Activated CD8-positive, alpha-beta T cell treated with anti-CD3 and anti-CD28 coated beads, Interleukin-2, amount 10 ng/mL, durations not matched to agents 7 days and 5 days (primary cell): ENCODE results near the gene CEP57L1. TPM values are rescaled to one million over a fixed set of nuclear protein-coding genes. Genes with fewer than 3 reads are reported as not detected.

Source experiments
- ATAC-seq: fragments of 150-1000 bp; cut with Tn5 transposase; one replicate; pipeline ENCODE4 v1.10.0; 2021; ENCODE audit warnings: moderate library complexity
- CTCF ChIA-PET: fragments of 350-600 bp; sonication (Branson Sonifier 250); formaldehyde crosslinking; loops from one replicate; lab custom pipeline; 2021; ENCODE audit warnings: antibody characterized with exemption; lab: Charles Lee
- POLR2A ChIA-PET: fragments of 350-600 bp; sonication (Branson Sonifier 250); formaldehyde crosslinking; loops from one replicate; lab custom pipeline; 2021; ENCODE audit warnings: antibody characterized with exemption; lab: Charles Lee
- DNase-seq: peaks from one replicate; pipeline ENCODE4 v3.0.0-alpha.2; 2020
- H3K27ac Mint-ChIP-seq: one replicate; pipeline ENCODE4 v1.8.0; 2021; ENCODE audit warnings: mild to moderate bottlenecking, mixed read lengths
- H3K27me3 Mint-ChIP-seq: one replicate; pipeline ENCODE4 v1.8.0; 2021; ENCODE audit warnings: low read depth, mixed read lengths
- H3K36me3 Mint-ChIP-seq: one replicate; pipeline ENCODE4 v1.8.0; 2021; ENCODE audit warnings: low read depth, mixed read lengths
- H3K4me1 Mint-ChIP-seq: one replicate; pipeline ENCODE4 v1.8.0; 2021; ENCODE audit warnings: low read depth, mixed read lengths
- H3K4me3 Mint-ChIP-seq: one replicate; pipeline ENCODE4 v1.8.0; 2021; ENCODE audit warnings: mild to moderate bottlenecking, mixed read lengths
- H3K9me3 Mint-ChIP-seq: one replicate; pipeline ENCODE4 v1.8.0; 2022; ENCODE audit warnings: mixed read lengths; ENCODE audit not compliant: insufficient read depth
- total RNA-seq, 2 experiments: library from RNA; stranded (reverse); gene quantifications; one replicate each; pipeline ENCODE4 v1.2.3, GENCODE V29; 2021

The CEP57L1 gene
- total RNA-seq, 2 experiments from 2014 or later, result 25.2 to 25.3 TPM

- ChIA-PET POLR2A (no interaction called here), CTCF (interaction anchor here (0.8 to 1.3 kb wide), 2 partner anchors 17 to 42 kb away, joined by 3 read pairs; no protein-coding TSS in a partner anchor)
- ATAC-seq (no peak), DNase-seq (no peak)
- Mint-ChIP-seq H3K27ac (no peak overlapping the region), H3K4me3 (no peak overlapping the region), H3K9me3 (no peaks in the 10 kb centered on the region), H3K36me3 (peaks cover 3% of the 10 kb centered on the region), H3K4me1 (peaks cover 22% of the 10 kb centered on the region), H3K27me3 (no peaks in the 10 kb centered on the region)
Measured at GRCh38 chr6:109056661-109057060, 38.6 kb upstream of the CEP57L1 start.

- Mint-ChIP-seq H3K4me3 (no peak overlapping the region), H3K27me3 (no peaks in the 10 kb centered on the region), H3K36me3 (peaks cover 3% of the 10 kb centered on the region), H3K27ac (no peak overlapping the region), H3K4me1 (peaks cover 31% of the 10 kb centered on the region), H3K9me3 (no peaks in the 10 kb centered on the region)
- ATAC-seq (no peak), DNase-seq (no peak)
- ChIA-PET CTCF (interaction anchor here (0.8 to 3.2 kb wide), 6 partner anchors 13 to 138 kb away, joined by 3 to 22 read pairs (median 4); no protein-coding TSS in a partner anchor), POLR2A (no interaction called here)
Measured at GRCh38 chr6:109058620-109059019, 36.7 kb upstream of the CEP57L1 start.

GRCh38 chr6:109059153-109059552 lies 36.2 kb upstream of the CEP57L1 start:
- Mint-ChIP-seq H3K4me1 (peaks cover 31% of the 10 kb centered on the region), H3K27me3 (no peaks in the 10 kb centered on the region), H3K27ac (no peak overlapping the region), H3K36me3 (peaks cover 3% of the 10 kb centered on the region), H3K9me3 (no peaks in the 10 kb centered on the region), H3K4me3 (no peak overlapping the region)
- POLR2A ChIA-PET, result no interaction called here
- CTCF ChIA-PET, result interaction anchor here (0.8 to 3.2 kb wide), 6 partner anchors 14 to 139 kb away, joined by 3 to 22 read pairs (median 4); no protein-coding TSS in a partner anchor
- no peak for ATAC-seq
- no peak for DNase-seq

- H3K27ac Mint-ChIP-seq, result peak overlapping the region; percentile 54
- DNase-seq (no peak), ATAC-seq (peak; percentile 79)
- no peaks in the 10 kb centered on the region for H3K9me3 Mint-ChIP-seq
- peaks cover 33% of the 10 kb centered on the region for H3K4me1 Mint-ChIP-seq
- CTCF ChIA-PET, result interaction anchor here (0.8 to 3.2 kb wide), 7 partner anchors 11 to 139 kb away, joined by 3 to 22 read pairs (median 4); no protein-coding TSS in a partner anchor
- POLR2A ChIA-PET, result no interaction called here
- peak overlapping the region; percentile 1 for H3K4me3 Mint-ChIP-seq
- H3K27me3 Mint-ChIP-seq, result no peaks in the 10 kb centered on the region
- peaks cover 3% of the 10 kb centered on the region for H3K36me3 Mint-ChIP-seq
Measured at GRCh38 chr6:109059571-109060021, 35.7 kb upstream of the CEP57L1 start.

GRCh38 chr6:109060571-109060970 lies 34.7 kb upstream of the CEP57L1 start:
- no peak for ATAC-seq
- Mint-ChIP-seq H3K9me3 (no peaks in the 10 kb centered on the region), H3K27me3 (no peaks in the 10 kb centered on the region), H3K36me3 (peaks cover 3% of the 10 kb centered on the region), H3K27ac (no peak overlapping the region), H3K4me3 (no peak overlapping the region), H3K4me1 (peaks cover 33% of the 10 kb centered on the region)
- ChIA-PET CTCF (interaction anchor here (1.0 to 3.2 kb wide), 5 partner anchors 12 to 140 kb away, joined by 3 to 22 read pairs (median 3); no protein-coding TSS in a partner anchor), POLR2A (no interaction called here)
- DNase-seq, result no peak

GRCh38 chr6:109062216-109062615 lies 33.1 kb upstream of the CEP57L1 start:
- Mint-ChIP-seq H3K4me3 (no peak overlapping the region), H3K27me3 (no peaks in the 10 kb centered on the region), H3K9me3 (no peaks in the 10 kb centered on the region), H3K4me1 (peaks cover 33% of the 10 kb centered on the region), H3K27ac (no peak overlapping the region), H3K36me3 (no peaks in the 10 kb centered on the region)
- POLR2A ChIA-PET, result interaction anchor here (0.8 kb wide), 1 partner anchor 9 kb away, joined by 3 read pairs; no protein-coding TSS in a partner anchor
- no peak for ATAC-seq
- CTCF ChIA-PET, result interaction anchor here (1.8 kb wide), 1 partner anchor 10 kb away, joined by 9 read pairs; no protein-coding TSS in a partner anchor
- no peak for DNase-seq

- no peak overlapping the region for H3K27ac Mint-ChIP-seq
- H3K9me3 Mint-ChIP-seq, result no peaks in the 10 kb centered on the region
- ChIA-PET POLR2A (interaction anchor here (0.8 kb wide), 1 partner anchor 8 kb away, joined by 3 read pairs; no protein-coding TSS in a partner anchor), CTCF (interaction anchor here (1.4 to 1.8 kb wide), 3 partner anchors 9 to 53 kb away, joined by 3 to 9 read pairs (median 6); no protein-coding TSS in a partner anchor)
- H3K4me3 Mint-ChIP-seq, result no peak overlapping the region
- peaks cover 33% of the 10 kb centered on the region for H3K4me1 Mint-ChIP-seq
- DNase-seq (no peak), ATAC-seq (peak; percentile 28)
- no peaks in the 10 kb centered on the region for H3K27me3 Mint-ChIP-seq
- no peaks in the 10 kb centered on the region for H3K36me3 Mint-ChIP-seq
Measured at GRCh38 chr6:109062767-109063352, 32.4 kb upstream of the CEP57L1 start.

- H3K4me1 Mint-ChIP-seq, result peaks cover 22% of the 10 kb centered on the region
- CTCF ChIA-PET, result interaction anchor here (1.3 to 4.8 kb wide), 2 partner anchors 155 to 528 kb away, joined by 3 to 58 read pairs; no protein-coding TSS in a partner anchor
- no peaks in the 10 kb centered on the region for H3K27me3 Mint-ChIP-seq
- no peaks in the 10 kb centered on the region for H3K36me3 Mint-ChIP-seq
- DNase-seq, result no peak
- no peaks in the 10 kb centered on the region for H3K9me3 Mint-ChIP-seq
- H3K27ac Mint-ChIP-seq, result no peak overlapping the region
- POLR2A ChIA-PET, result no interaction called here
- H3K4me3 Mint-ChIP-seq, result no peak overlapping the region
- no peak for ATAC-seq
Measured at GRCh38 chr6:109069746-109070145, 25.6 kb upstream of the CEP57L1 start.

GRCh38 chr6:109071125-109071917 lies 24.0 kb upstream of the CEP57L1 start:
- H3K4me3 Mint-ChIP-seq, result peak overlapping the region; percentile 36
- peak overlapping the region; percentile 32 for H3K27ac Mint-ChIP-seq
- ATAC-seq (peak; percentile 41), DNase-seq (no peak)
- H3K4me1 Mint-ChIP-seq, result peaks cover 25% of the 10 kb centered on the region
- ChIA-PET CTCF (interaction anchor here (0.9 to 5.8 kb wide), 29 partner anchors 8 to 530 kb away, joined by 3 to 99 read pairs (median 11); partner anchors contain the start of genes CEP57L1 and SESN1), POLR2A (interaction anchor here (0.7 to 2.1 kb wide), 5 partner anchors 9 to 512 kb away, joined by 3 to 11 read pairs (median 4); partner anchors contain the start of genes CEP57L1 and SESN1)
- no peaks in the 10 kb centered on the region for H3K27me3 Mint-ChIP-seq
- H3K36me3 Mint-ChIP-seq, result no peaks in the 10 kb centered on the region
- H3K9me3 Mint-ChIP-seq, result no peaks in the 10 kb centered on the region

- peaks cover 27% of the 10 kb centered on the region for H3K4me1 Mint-ChIP-seq
- POLR2A ChIA-PET, result interaction anchor here (0.9 kb wide), 1 partner anchor 21 kb away, joined by 4 read pairs; the partner anchor contains the start of gene SESN1
- no peaks in the 10 kb centered on the region for H3K27me3 Mint-ChIP-seq
- no peak overlapping the region for H3K4me3 Mint-ChIP-seq
- no peak overlapping the region for H3K27ac Mint-ChIP-seq
- DNase-seq (peak; percentile 74), ATAC-seq (peak; percentile 68)
- CTCF ChIA-PET, result interaction anchor here (0.8 to 5.8 kb wide), 52 partner anchors 8 to 549 kb away, joined by 3 to 99 read pairs (median 6); partner anchors contain the start of genes CEP57L1 and SESN1
- no peaks in the 10 kb centered on the region for H3K36me3 Mint-ChIP-seq
- H3K9me3 Mint-ChIP-seq, result no peaks in the 10 kb centered on the region
Measured at GRCh38 chr6:109073344-109074132, 21.8 kb upstream of the CEP57L1 start.

GRCh38 chr6:109074133-109074415 lies 21.2 kb upstream of the CEP57L1 start:
- no peaks in the 10 kb centered on the region for H3K9me3 Mint-ChIP-seq

More at GRCh38 chr6:109074133-109074415, 21.2 kb upstream of the CEP57L1 start:
- POLR2A ChIA-PET, result no interaction called here
- H3K4me3 Mint-ChIP-seq, result no peak overlapping the region
- H3K27me3 Mint-ChIP-seq, result no peaks in the 10 kb centered on the region
- no peak overlapping the region for H3K27ac Mint-ChIP-seq
- no peak for DNase-seq
- ATAC-seq, result no peak
- CTCF ChIA-PET, result interaction anchor here (0.8 to 5.8 kb wide), 30 partner anchors 7 to 533 kb away, joined by 4 to 99 read pairs (median 8); partner anchors contain the start of genes CEP57L1 and SESN1
- H3K36me3 Mint-ChIP-seq, result no peaks in the 10 kb centered on the region
- peaks cover 27% of the 10 kb centered on the region for H3K4me1 Mint-ChIP-seq
